Measurements from ENCODE around the gene HNRNPLL.

DNA sequence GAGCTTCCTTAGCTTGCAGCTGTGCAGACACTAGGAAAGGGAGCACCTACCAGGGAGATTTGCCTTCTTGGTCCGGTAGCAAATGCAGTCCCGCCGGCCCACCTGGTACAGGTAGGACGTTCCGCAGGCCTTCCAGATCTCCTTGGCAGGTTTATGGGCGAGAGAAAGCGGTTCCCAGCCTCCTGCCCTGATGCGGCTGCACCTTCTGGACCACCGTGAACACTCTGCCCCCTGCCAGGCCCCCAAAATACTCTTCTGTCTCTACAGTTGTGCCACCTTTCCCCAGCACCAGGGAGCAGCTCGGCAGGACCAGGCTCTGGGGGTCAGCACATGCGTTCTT lies 67.4 kb downstream of the HNRNPLL start:
- TF ChIP-seq, protein P1, sequence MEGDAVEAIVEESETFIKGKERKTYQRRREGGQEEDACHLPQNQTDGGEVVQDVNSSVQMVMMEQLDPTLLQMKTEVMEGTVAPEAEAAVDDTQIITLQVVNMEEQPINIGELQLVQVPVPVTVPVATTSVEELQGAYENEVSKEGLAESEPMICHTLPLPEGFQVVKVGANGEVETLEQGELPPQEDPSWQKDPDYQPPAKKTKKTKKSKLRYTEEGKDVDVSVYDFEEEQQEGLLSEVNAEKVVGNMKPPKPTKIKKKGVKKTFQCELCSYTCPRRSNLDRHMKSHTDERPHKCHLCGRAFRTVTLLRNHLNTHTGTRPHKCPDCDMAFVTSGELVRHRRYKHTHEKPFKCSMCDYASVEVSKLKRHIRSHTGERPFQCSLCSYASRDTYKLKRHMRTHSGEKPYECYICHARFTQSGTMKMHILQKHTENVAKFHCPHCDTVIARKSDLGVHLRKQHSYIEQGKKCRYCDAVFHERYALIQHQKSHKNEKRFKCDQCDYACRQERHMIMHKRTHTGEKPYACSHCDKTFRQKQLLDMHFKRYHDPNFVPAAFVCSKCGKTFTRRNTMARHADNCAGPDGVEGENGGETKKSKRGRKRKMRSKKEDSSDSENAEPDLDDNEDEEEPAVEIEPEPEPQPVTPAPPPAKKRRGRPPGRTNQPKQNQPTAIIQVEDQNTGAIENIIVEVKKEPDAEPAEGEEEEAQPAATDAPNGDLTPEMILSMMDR (conservative IDR thresholded peaks at IDR 0.05; ENCODE audit: low read depth in 2 of 2), result no peak
- TF ChIP-seq JUNB (IDR thresholded peaks at IDR 0.05; ENCODE audit: unreplicated experiment), result no peak
